Lower leg skin (tissue), 3 donors: ENCODE results near the gene SSTR5.

Source experiments
- POLR2A ChIP-seq, 2 donors: fragments of 450-650 bp; IDR thresholded peaks; one replicate each; pipeline ENCODE4 v1.6.1; 2016 to 2017; ENCODE audit warnings: antibody characterized with exemption in 2 of 2, mild to moderate bottlenecking in 1 of 2, moderate library complexity in 1 of 2
- TF ChIP-seq, protein P1 (sequence below), 3 donors: fragments of 450-650 bp; IDR thresholded peaks; one replicate each; pipeline ENCODE4 v1.5.1; 2016; ENCODE audit warnings: antibody characterized with exemption in 3 of 3, mild to moderate bottlenecking in 3 of 3, moderate library complexity in 2 of 3

DNA sequence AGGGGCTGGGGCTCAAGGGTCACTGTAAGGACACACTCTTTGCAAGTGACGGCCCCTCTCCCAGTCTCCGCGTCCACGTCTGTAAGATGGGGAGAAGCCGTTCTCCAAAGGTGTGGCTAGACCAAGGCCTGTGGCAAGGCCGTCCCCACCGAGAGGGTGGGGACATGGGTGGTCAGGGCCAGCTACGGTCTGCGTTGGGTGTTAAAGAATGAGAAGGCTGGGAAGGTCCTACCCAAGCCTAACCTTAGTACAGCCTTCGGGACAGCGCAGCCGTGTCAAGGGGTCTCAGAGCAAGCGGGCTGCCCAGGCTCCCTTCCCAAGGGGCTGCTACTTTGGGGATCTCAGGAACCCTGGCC lies 21.6 kb downstream of the SSTR5 start:
- TF ChIP-seq, protein P1, sequence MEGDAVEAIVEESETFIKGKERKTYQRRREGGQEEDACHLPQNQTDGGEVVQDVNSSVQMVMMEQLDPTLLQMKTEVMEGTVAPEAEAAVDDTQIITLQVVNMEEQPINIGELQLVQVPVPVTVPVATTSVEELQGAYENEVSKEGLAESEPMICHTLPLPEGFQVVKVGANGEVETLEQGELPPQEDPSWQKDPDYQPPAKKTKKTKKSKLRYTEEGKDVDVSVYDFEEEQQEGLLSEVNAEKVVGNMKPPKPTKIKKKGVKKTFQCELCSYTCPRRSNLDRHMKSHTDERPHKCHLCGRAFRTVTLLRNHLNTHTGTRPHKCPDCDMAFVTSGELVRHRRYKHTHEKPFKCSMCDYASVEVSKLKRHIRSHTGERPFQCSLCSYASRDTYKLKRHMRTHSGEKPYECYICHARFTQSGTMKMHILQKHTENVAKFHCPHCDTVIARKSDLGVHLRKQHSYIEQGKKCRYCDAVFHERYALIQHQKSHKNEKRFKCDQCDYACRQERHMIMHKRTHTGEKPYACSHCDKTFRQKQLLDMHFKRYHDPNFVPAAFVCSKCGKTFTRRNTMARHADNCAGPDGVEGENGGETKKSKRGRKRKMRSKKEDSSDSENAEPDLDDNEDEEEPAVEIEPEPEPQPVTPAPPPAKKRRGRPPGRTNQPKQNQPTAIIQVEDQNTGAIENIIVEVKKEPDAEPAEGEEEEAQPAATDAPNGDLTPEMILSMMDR (IDR thresholded peaks at IDR 0.05), result no peak
- no peak for TF ChIP-seq POLR2A (IDR thresholded peaks at IDR 0.05)
